SJCRH30 (cell line): Measurements from ENCODE around the gene RPL31. TPM values are rescaled to one million over a fixed set of nuclear protein-coding genes. Genes with fewer than 3 reads are reported as not detected.
A peak's percentile ranks its signal among the peaks of the same experiment; 100 is the strongest.

Experiments
- DNase-seq, 2 experiments: peaks; one replicate each; pipeline ENCODE4 v3.0.0-alpha.2; 2015 to 2020
- H3K27ac ChIP-seq: fragments of 250-450 bp; sonication (Bioruptor Pico); 2 replicates; pipeline ENCODE4 v1.5.1; 2020; ENCODE audit warnings: mild to moderate bottlenecking, moderate library complexity
- H3K27me3 ChIP-seq: fragments of 250-450 bp; sonication (Bioruptor Pico); 2 replicates; pipeline ENCODE4 v1.5.1; 2020; ENCODE audit warnings: mild to moderate bottlenecking, moderate library complexity
- H3K36me3 ChIP-seq: fragments of 250-450 bp; sonication (Bioruptor Pico); 2 replicates; pipeline ENCODE4 v1.5.1; 2020; ENCODE audit warnings: mild to moderate bottlenecking, moderate library complexity
- H3K4me1 ChIP-seq: fragments of 250-450 bp; sonication (Bioruptor Pico); 2 replicates; pipeline ENCODE4 v1.5.1; 2020; ENCODE audit warnings: mild to moderate bottlenecking, moderate library complexity
- H3K4me3 ChIP-seq: fragments of 250-450 bp; sonication (Bioruptor Pico); 2 replicates; pipeline ENCODE4 v1.5.1; 2020; ENCODE audit warnings: mild to moderate bottlenecking, moderate library complexity
- H3K9me3 ChIP-seq: fragments of 250-450 bp; sonication (Bioruptor Pico); replicated peaks from 2 replicates; pipeline ENCODE4 v1.5.1; 2020; ENCODE audit warnings: mild to moderate bottlenecking, moderate library complexity
- total RNA-seq: library from RNA; depleted of rRNA; stranded (reverse); fragments of >200 nt; shearing (Covaris generic); gene quantifications from 2 replicates; pipeline ENCODE4 v1.2.3, GENCODE V29; 2014

RPL31 gene
- total RNA-seq, 1 experiment from 2014 or later, result 2,572 TPM

GRCh38 chr2:100967716-100968115, 34.4 kb upstream of the RPL31 start:
- Histone ChIP-seq H3K27ac (no peak overlapping the region), H3K4me1 (peaks cover 3% of the 10 kb centered on the region; the same call in 1 of the 2 replicates), H3K36me3 (no peaks in the 10 kb centered on the region), H3K9me3 (no peaks in the 10 kb centered on the region), H3K27me3 (no peaks in the 10 kb centered on the region), H3K4me3 (no peak overlapping the region)
- DNase-seq, result no peak

GRCh38 chr2:100968146-100969145, 33.6 kb upstream of the RPL31 start:
- Histone ChIP-seq H3K4me1 (peaks cover 3% of the 10 kb centered on the region; the same call in 1 of the 2 replicates), H3K27ac (no peak overlapping the region), H3K9me3 (no peaks in the 10 kb centered on the region), H3K4me3 (no peak overlapping the region), H3K27me3 (no peaks in the 10 kb centered on the region), H3K36me3 (no peaks in the 10 kb centered on the region)
- DNase-seq, result no peak

GRCh38 chr2:100969998-100970397, 32.1 kb upstream of the RPL31 start:
- no peak for DNase-seq
- H3K27ac ChIP-seq, result no peak overlapping the region
- no peaks in the 10 kb centered on the region for H3K9me3 ChIP-seq
- H3K36me3 ChIP-seq, result no peaks in the 10 kb centered on the region
- peaks cover 3% of the 10 kb centered on the region; the same call in 1 of the 2 replicates for H3K4me1 ChIP-seq
- no peaks in the 10 kb centered on the region for H3K27me3 ChIP-seq
- H3K4me3 ChIP-seq, result no peak overlapping the region

- Histone ChIP-seq H3K9me3 (no peaks in the 10 kb centered on the region), H3K4me1 (peaks cover 3% of the 10 kb centered on the region; the same call in 1 of the 2 replicates), H3K36me3 (no peaks in the 10 kb centered on the region), H3K4me3 (no peak overlapping the region), H3K27ac (no peak overlapping the region), H3K27me3 (no peaks in the 10 kb centered on the region)
- DNase-seq, result no peak
Observed at GRCh38 chr2:100971221-100971620, 30.9 kb upstream of the RPL31 start.

GRCh38 chr2:100972452-100972851, 29.6 kb upstream of the RPL31 start:
- H3K36me3 ChIP-seq, result no peaks in the 10 kb centered on the region
- no peaks in the 10 kb centered on the region for H3K27me3 ChIP-seq
- DNase-seq, result peak; percentile 57 to 69
- peaks cover 3% of the 10 kb centered on the region; the same call in 1 of the 2 replicates for H3K4me1 ChIP-seq
- H3K27ac ChIP-seq, result no peak overlapping the region
- H3K9me3 ChIP-seq, result no peaks in the 10 kb centered on the region
- H3K4me3 ChIP-seq, result no peak overlapping the region

- Histone ChIP-seq H3K36me3 (no peaks in the 10 kb centered on the region), H3K27ac (no peak overlapping the region), H3K4me1 (peaks cover 3% of the 10 kb centered on the region; the same call in 1 of the 2 replicates), H3K4me3 (no peak overlapping the region), H3K9me3 (no peaks in the 10 kb centered on the region), H3K27me3 (no peaks in the 10 kb centered on the region)
- DNase-seq, result no peak
Observed at GRCh38 chr2:100974712-100975520, 27.2 kb upstream of the RPL31 start.

GRCh38 chr2:100975521-100975785, 26.6 kb upstream of the RPL31 start:
- no peak for DNase-seq
- no peak overlapping the region for H3K27ac ChIP-seq
- no peaks in the 10 kb centered on the region for H3K9me3 ChIP-seq
- H3K4me3 ChIP-seq, result no peak overlapping the region
- no peaks in the 10 kb centered on the region for H3K27me3 ChIP-seq
- H3K4me1 ChIP-seq, result peaks cover 3% of the 10 kb centered on the region; the same call in 1 of the 2 replicates
- H3K36me3 ChIP-seq, result no peaks in the 10 kb centered on the region

- no peaks in the 10 kb centered on the region for H3K9me3 ChIP-seq
- no peak for DNase-seq
- H3K27me3 ChIP-seq, result 0 out of 2 replicates have a peak, but pooled peaks cover 2% of the 10 kb centered on the region
- no peaks in the 10 kb centered on the region for H3K36me3 ChIP-seq
- H3K27ac ChIP-seq, result no peak overlapping the region
- H3K4me3 ChIP-seq, result no peak overlapping the region
- H3K4me1 ChIP-seq, result peaks cover 3% of the 10 kb centered on the region; the same call in 1 of the 2 replicates
Observed at GRCh38 chr2:100976061-100976460, 26.0 kb upstream of the RPL31 start.

GRCh38 chr2:100976645-100977391, 25.3 kb upstream of the RPL31 start:
- Histone ChIP-seq H3K27ac (no peak overlapping the region), H3K4me3 (no peak overlapping the region), H3K4me1 (peaks cover 3% of the 10 kb centered on the region; the same call in 1 of the 2 replicates), H3K36me3 (no peaks in the 10 kb centered on the region), H3K9me3 (no peaks in the 10 kb centered on the region), H3K27me3 (0 out of 2 replicates have a peak, but pooled peaks cover 6% of the 10 kb centered on the region)
- peak; percentile 31 to 32 for DNase-seq

- H3K27me3 ChIP-seq, result 0 out of 2 replicates have a peak, but pooled peaks cover 8% of the 10 kb centered on the region
- H3K36me3 ChIP-seq, result no peaks in the 10 kb centered on the region
- no peaks in the 10 kb centered on the region for H3K9me3 ChIP-seq
- H3K4me3 ChIP-seq, result no peak overlapping the region
- no peak overlapping the region for H3K27ac ChIP-seq
- DNase-seq, result no peak
- H3K4me1 ChIP-seq, result no peaks in the 10 kb centered on the region; the same call in 1 of the 2 replicates
Observed at GRCh38 chr2:100977511-100977910, 24.6 kb upstream of the RPL31 start.

GRCh38 chr2:100978582-100979191, 23.4 kb upstream of the RPL31 start:
- no peak for DNase-seq
- H3K27ac ChIP-seq, result no peak overlapping the region
- H3K36me3 ChIP-seq, result no peaks in the 10 kb centered on the region
- H3K4me1 ChIP-seq, result no peaks in the 10 kb centered on the region; the same call in 1 of the 2 replicates
- H3K9me3 ChIP-seq, result no peaks in the 10 kb centered on the region
- no peak overlapping the region for H3K4me3 ChIP-seq
- H3K27me3 ChIP-seq, result 0 out of 2 replicates have a peak, but pooled peaks cover 8% of the 10 kb centered on the region

GRCh38 chr2:100980046-100980445, 22.0 kb upstream of the RPL31 start:
- H3K4me3 ChIP-seq, result no peak overlapping the region
- no peaks in the 10 kb centered on the region for H3K36me3 ChIP-seq
- no peaks in the 10 kb centered on the region; the same call in 1 of the 2 replicates for H3K4me1 ChIP-seq
- no peak overlapping the region for H3K27ac ChIP-seq
- H3K9me3 ChIP-seq, result no peaks in the 10 kb centered on the region
- no peak for DNase-seq
- H3K27me3 ChIP-seq, result peaks cover 14% of the 10 kb centered on the region; the same call in 1 of the 2 replicates

- H3K27me3 ChIP-seq, result peaks cover 14% of the 10 kb centered on the region; the same call in 1 of the 2 replicates
- H3K9me3 ChIP-seq, result no peaks in the 10 kb centered on the region
- H3K36me3 ChIP-seq, result no peaks in the 10 kb centered on the region
- no peak for DNase-seq
- H3K27ac ChIP-seq, result no peak overlapping the region
- no peak overlapping the region for H3K4me3 ChIP-seq
- H3K4me1 ChIP-seq, result no peaks in the 10 kb centered on the region; the same call in 1 of the 2 replicates
Observed at GRCh38 chr2:100981011-100981410, 21.1 kb upstream of the RPL31 start.

GRCh38 chr2:100982431-100982861, 19.6 kb upstream of the RPL31 start:
- Histone ChIP-seq H3K27me3 (peaks cover 14% of the 10 kb centered on the region; the same call in 1 of the 2 replicates), H3K9me3 (no peaks in the 10 kb centered on the region), H3K27ac (no peak overlapping the region), H3K4me3 (no peak overlapping the region), H3K4me1 (no peaks in the 10 kb centered on the region), H3K36me3 (no peaks in the 10 kb centered on the region)
- DNase-seq, result no peak
